Prostate gland (tissue), 2 donors: ENCODE data around the gene GNAS-AS1.

Experiments
- POLR2A ChIP-seq: fragments of 450-650 bp; IDR thresholded peaks from one replicate; pipeline ENCODE4 v1.6.1; 2016; ENCODE audit warnings: antibody characterized with exemption, mild to moderate bottlenecking
- TF ChIP-seq, protein P1 (sequence below), 4 experiments: fragments of 200-600 bp in 2 of 4; fragments of 450-650 bp in 2 of 4; sonication (generic) in 2 of 4; IDR thresholded peaks; 1 replicate in 3 of 4; 2 replicates in 1 of 4; pipeline ENCODE4 v1.5.1; 2016 to 2019; ENCODE audit warnings: antibody characterized with exemption in 4 of 4, mild to moderate bottlenecking in 2 of 4, moderate library complexity in 2 of 4

DNA sequence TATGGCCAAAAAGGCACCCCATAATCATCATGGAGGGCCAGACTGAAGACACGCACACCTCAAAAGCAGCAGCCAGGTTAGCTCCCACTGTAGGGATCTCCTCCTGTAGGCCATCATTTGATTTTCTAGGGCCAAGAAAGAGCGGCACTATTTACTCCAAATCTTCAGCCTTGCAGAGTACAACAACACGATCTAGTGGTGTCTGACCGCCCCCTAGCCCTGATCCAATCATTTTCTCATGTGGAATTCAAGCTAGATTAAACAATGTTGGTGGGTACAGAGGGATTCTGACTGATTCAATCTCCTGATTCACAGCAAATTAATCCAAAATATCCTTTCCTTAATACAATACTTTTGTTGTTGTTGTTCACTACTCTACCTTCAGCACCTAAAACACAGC, 12.5 kb downstream of the GNAS-AS1 start:
- TF ChIP-seq POLR2A, result no peak
- TF ChIP-seq, protein P1, sequence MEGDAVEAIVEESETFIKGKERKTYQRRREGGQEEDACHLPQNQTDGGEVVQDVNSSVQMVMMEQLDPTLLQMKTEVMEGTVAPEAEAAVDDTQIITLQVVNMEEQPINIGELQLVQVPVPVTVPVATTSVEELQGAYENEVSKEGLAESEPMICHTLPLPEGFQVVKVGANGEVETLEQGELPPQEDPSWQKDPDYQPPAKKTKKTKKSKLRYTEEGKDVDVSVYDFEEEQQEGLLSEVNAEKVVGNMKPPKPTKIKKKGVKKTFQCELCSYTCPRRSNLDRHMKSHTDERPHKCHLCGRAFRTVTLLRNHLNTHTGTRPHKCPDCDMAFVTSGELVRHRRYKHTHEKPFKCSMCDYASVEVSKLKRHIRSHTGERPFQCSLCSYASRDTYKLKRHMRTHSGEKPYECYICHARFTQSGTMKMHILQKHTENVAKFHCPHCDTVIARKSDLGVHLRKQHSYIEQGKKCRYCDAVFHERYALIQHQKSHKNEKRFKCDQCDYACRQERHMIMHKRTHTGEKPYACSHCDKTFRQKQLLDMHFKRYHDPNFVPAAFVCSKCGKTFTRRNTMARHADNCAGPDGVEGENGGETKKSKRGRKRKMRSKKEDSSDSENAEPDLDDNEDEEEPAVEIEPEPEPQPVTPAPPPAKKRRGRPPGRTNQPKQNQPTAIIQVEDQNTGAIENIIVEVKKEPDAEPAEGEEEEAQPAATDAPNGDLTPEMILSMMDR (IDR thresholded peaks at IDR 0.05), result no peak
